B cell (primary cell): ENCODE results near the gene CTNNA1.

Experiments
- CTCF ChIP-seq: fragments of 200-600 bp; IDR thresholded peaks from one replicate; pipeline ENCODE4 v1.8.0; 2022; ENCODE audit warnings: antibody characterized with exemption, mild to moderate bottlenecking
- EZH2 ChIP-seq: IDR thresholded peaks from 2 replicates; pipeline ENCODE4 v1.6.1; 2012; ENCODE audit warnings: borderline replicate concordance, low read depth, mild to moderate bottlenecking, moderate library complexity, low read length; ENCODE audit not compliant: insufficient read depth, poor library complexity, severe bottlenecking

- no peak for TF ChIP-seq EZH2
- no peak for TF ChIP-seq CTCF
Observed at GRCh38 chr5:138934971-138935370, 181.7 kb downstream of the CTNNA1 start.
